HG03354 (cell line): ENCODE measurements around the gene ZNF780B.

Source experiments
- ATAC-seq: cut with Tn5 transposase; IDR thresholded peaks from one replicate; pipeline ENCODE4 v1.9.1; 2021; ENCODE audit warnings: mild to moderate bottlenecking; ENCODE audit not compliant: unreplicated experiment, poor library complexity, severe bottlenecking

Gene ZNF780B

GRCh38 chr19:39987167-39987566 lies 68.9 kb downstream of the ZNF780B start:
- no peak for ATAC-seq

GRCh38 chr19:39986643-39987042 lies 69.4 kb downstream of the ZNF780B start:
- no peak for ATAC-seq

- ATAC-seq, result no peak
Measured at GRCh38 chr19:39983695-39984300, 72.2 kb downstream of the ZNF780B start.

GRCh38 chr19:39982883-39983282 lies 73.1 kb downstream of the ZNF780B start:
- ATAC-seq, result no peak
